Lung (tissue), 12 donors: ENCODE data around the gene MRM3. TPM values are rescaled to one million over a fixed set of nuclear protein-coding genes. Genes with fewer than 3 reads are reported as not detected.

Experiments used
- ATAC-seq: fragments of 200-7000 bp; cut with Tn5 transposase; one replicate; pipeline ENCODE4 v1.9.1; 2020; ENCODE audit warnings: moderate number of reproducible peaks; ENCODE audit not compliant: insufficient read depth, low FRiP score
- DNase-seq, 3 donors: peaks; one replicate each; pipeline ENCODE4 v3.0.0-alpha.2; 2013 to 2017
- H3K27ac ChIP-seq, 2 donors: one replicate each; pipeline ENCODE4 v1.5.1; 2013; ENCODE audit warnings: mild to moderate bottlenecking in 2 of 2, moderate library complexity in 2 of 2, control low read depth in 1 of 2, inconsistent platforms in 1 of 2, low read depth in 1 of 2, low read length in 1 of 2
- H3K27me3 ChIP-seq, 3 donors: one replicate each; pipeline ENCODE4 v1.5.1; 2013; ENCODE audit warnings: low read length in 2 of 3; ENCODE audit not compliant: control insufficient read depth in 3 of 3, insufficient read depth in 3 of 3
- H3K36me3 ChIP-seq, 4 donors: one replicate each; pipeline ENCODE4 v1.5.1; 2013; ENCODE audit warnings: low read length in 4 of 4, mild to moderate bottlenecking in 1 of 4, moderate library complexity in 1 of 4; ENCODE audit not compliant: control insufficient read depth in 4 of 4, insufficient read depth in 4 of 4
- H3K4me1 ChIP-seq, 5 donors: one replicate each; pipeline ENCODE4 v1.5.1; 2013; ENCODE audit warnings: low read length in 5 of 5, mild to moderate bottlenecking in 2 of 5, moderate library complexity in 1 of 5; ENCODE audit not compliant: control insufficient read depth in 5 of 5, insufficient read depth in 5 of 5
- H3K4me3 ChIP-seq: one replicate; pipeline ENCODE4 v1.5.1; 2013; ENCODE audit warnings: mild to moderate bottlenecking, control low read depth, moderate library complexity
- H3K9ac ChIP-seq, 2 donors: one replicate each; pipeline ENCODE4 v1.5.1; 2013; ENCODE audit warnings: low read length in 2 of 2, control low read depth in 1 of 2; ENCODE audit not compliant: insufficient read depth in 1 of 2
- H3K9me3 ChIP-seq, 4 donors: one replicate each; pipeline ENCODE4 v1.5.1; 2013; ENCODE audit warnings: low read length in 3 of 4, mild to moderate bottlenecking in 1 of 4, moderate library complexity in 1 of 4; ENCODE audit not compliant: control insufficient read depth in 4 of 4, insufficient read depth in 3 of 4
- CTCF ChIP-seq: IDR thresholded peaks from 2 replicates; pipeline ENCODE4 v1.5.1; 2012; ENCODE audit warnings: mild to moderate bottlenecking; ENCODE audit errors: control extremely low read depth, extremely low read depth
- WGBS, 2 donors: extraction: QIAGEN DNeasy Blood & Tissue Kit; methylation state at CpG; one replicate each; pipeline ENCODE4 v1.1.7; 2013; 5-methylcytosine and 5-hydroxymethylcytosine counted together
- polyA plus RNA-seq, 2 donors: library from polyadenylated mRNA; stranded (reverse); fragments of 200-250 nt; gene quantifications; one replicate each; pipeline ENCODE4 v1.2.1, GENCODE V29; 2013
- total RNA-seq, 2 donors: library from RNA; depleted of rRNA in 1 of 2; stranded (reverse); fragments of >200 nt in 1 of 2; gene quantifications; one replicate each; pipeline ENCODE4 v1.2.1, GENCODE V29; 2014 to 2021
- donor health status: control.
- donor health status: control.
- donor health status: Bipolar disorder and iron deficiency.
- donor health status: healthy.
- donor health status: DM: yes; HTN: yes; CAD: no.

The MRM3 gene
- total and polyA plus RNA-seq, 4 donors = 10.4 to 16.3 (median 13.1) TPM

- Histone ChIP-seq H3K27me3 (no peaks in the 10 kb centered on the region), H3K4me1 (peaks cover 0 to 12% (median 0%) of the 10 kb centered on the region in 5 donors), H3K36me3 (peaks cover 9 to 27% (median 18%) of the 10 kb centered on the region in 4 donors), H3K9me3 (no peaks in the 10 kb centered on the region), H3K27ac (no peak overlapping the region), H3K9ac (no peak overlapping the region), H3K4me3 (no peak overlapping the region)
- 81 to 82% methylated on average over 9 of the region's 9 CpGs for whole genome bisulfite sequencing, 2 donors
- DNase-seq = peak in 1 of 3 donors; percentile 10
- ATAC-seq = no peak
- TF ChIP-seq CTCF = no peak
Measured at GRCh38 chr17:792277-792676, 10.1 kb downstream of the MRM3 start.

- DNase-seq (peak; percentile 91 to 94 (median 93)), ATAC-seq (no peak)
- Histone ChIP-seq H3K9ac (peak overlapping the region in 1 of 2 donors; percentile 62), H3K27me3 (no peaks in the 10 kb centered on the region), H3K9me3 (no peaks in the 10 kb centered on the region), H3K27ac (peak overlapping the region in 1 of 2 donors; percentile 44), H3K4me3 (no peak overlapping the region), H3K4me1 (peaks cover 0 to 20% (median 0%) of the 10 kb centered on the region in 5 donors), H3K36me3 (peaks cover 0 to 18% (median 11%) of the 10 kb centered on the region in 4 donors)
- TF ChIP-seq CTCF = peak; percentile 78
- 10 to 19% methylated on average over 18 of the region's 18 CpGs for WGBS, 2 donors
Measured at GRCh38 chr17:794876-795275, 12.7 kb downstream of the MRM3 start.

- Histone ChIP-seq H3K27ac (peak overlapping the region in 1 of 2 donors; percentile 44), H3K27me3 (no peaks in the 10 kb centered on the region), H3K9me3 (no peaks in the 10 kb centered on the region), H3K4me3 (no peak overlapping the region), H3K9ac (no peak overlapping the region), H3K4me1 (peaks cover 0 to 20% (median 0%) of the 10 kb centered on the region in 5 donors), H3K36me3 (peaks cover 0 to 16% (median 11%) of the 10 kb centered on the region in 4 donors)
- ATAC-seq = no peak
- 60 to 79% methylated on average over 14 of the region's 14 CpGs for WGBS, 2 donors
- TF ChIP-seq CTCF = no peak
- DNase-seq = no peak
Measured at GRCh38 chr17:795276-795675, 13.1 kb downstream of the MRM3 start.

GRCh38 chr17:795721-796120, 13.6 kb downstream of the MRM3 start:
- H3K36me3 ChIP-seq = peaks cover 0 to 17% (median 12%) of the 10 kb centered on the region in 4 donors
- 69 to 89% methylated on average over 9 of the region's 9 CpGs for WGBS, 2 donors
- no peaks in the 10 kb centered on the region for H3K27me3 ChIP-seq
- H3K9ac ChIP-seq = no peak overlapping the region
- H3K4me3 ChIP-seq = no peak overlapping the region
- no peak for TF ChIP-seq CTCF
- DNase-seq (no peak), ATAC-seq (no peak)
- H3K4me1 ChIP-seq = peaks cover 0 to 20% (median 0%) of the 10 kb centered on the region in 5 donors
- no peaks in the 10 kb centered on the region for H3K9me3 ChIP-seq
- peak overlapping the region in 1 of 2 donors; percentile 44 for H3K27ac ChIP-seq
